ENCODE measurements around the gene AGAP2. TPM values are rescaled to one million over a fixed set of nuclear protein-coding genes. Genes with fewer than 3 reads are reported as not detected.
A peak's percentile ranks its signal among the peaks of the same experiment; 100 is the strongest.

AGAP2 gene
- total and polyA plus RNA-seq, 2 of the 13 experiments (the other 11 are each of a cell fraction or from before 2014, with no cell fraction given), result 0.38 to 0.45 TPM

DNA sequence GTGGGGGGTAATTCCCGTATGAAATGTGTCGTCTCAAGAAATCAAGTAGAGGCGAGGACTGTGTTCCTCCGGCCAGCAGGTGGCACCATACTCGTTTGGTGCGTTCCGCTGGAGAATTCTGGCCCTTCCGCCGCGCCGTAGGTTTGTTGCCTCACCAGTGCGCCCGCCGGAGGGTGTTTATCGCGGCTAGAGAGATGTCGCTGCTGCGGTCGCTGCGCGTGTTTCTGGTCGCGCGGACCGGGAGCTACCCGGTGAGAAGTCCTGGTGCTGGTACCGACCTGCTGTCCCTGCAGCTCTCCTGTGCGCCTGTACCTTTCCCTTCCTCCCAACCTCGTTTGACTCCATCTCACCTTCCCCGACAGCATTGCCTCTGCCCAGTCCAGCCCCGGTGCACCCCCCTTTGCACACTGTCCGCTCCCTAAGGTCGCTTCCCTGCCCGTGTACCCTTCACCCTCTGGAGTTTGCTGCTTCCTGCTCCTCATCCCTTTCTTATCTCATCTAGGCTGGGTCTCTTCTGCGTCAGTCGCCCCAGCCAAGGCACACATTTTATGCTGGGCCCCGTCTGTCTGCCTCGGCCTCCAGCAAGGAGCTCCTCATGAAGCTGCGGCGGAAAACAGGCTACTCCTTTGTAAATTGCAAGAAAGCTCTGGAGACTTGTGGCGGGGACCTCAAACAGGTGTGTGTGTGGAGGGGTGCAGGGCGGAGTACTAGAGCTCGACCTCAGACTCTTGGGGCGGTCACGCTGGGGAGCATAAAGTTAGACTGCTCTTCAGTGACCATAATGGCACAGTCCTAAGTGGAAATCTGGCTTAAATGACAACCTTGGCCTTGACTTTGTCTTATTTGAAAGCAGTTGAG is 44.3 kb upstream of the AGAP2 start, which contains the start of gene TSFM (continued):
- TF ChIP-seq HHEX (CRISPR knock-in tag; IDR thresholded peaks at IDR 0.05) (no peak), MIER3 (CRISPR knock-in tag; IDR thresholded peaks at IDR 0.05; ENCODE audit: borderline replicate concordance) (peak; percentile 87; the same call in 1 of the 2 replicates), SIX4 (CRISPR knock-in tag; IDR thresholded peaks at IDR 0.05) (peak; percentile 54; the same call in 1 of the 2 replicates), ZNF574 (CRISPR knock-in tag; IDR thresholded peaks at IDR 0.05) (peak; percentile 100), ZFP36L2 (CRISPR knock-in tag; IDR thresholded peaks at IDR 0.05) (no peak), EEA1 (CRISPR knock-in tag; IDR thresholded peaks at IDR 0.05; ENCODE audit: borderline replicate concordance) (peak; percentile 78; the same call in 1 of the 2 replicates), RAD51 (IDR thresholded peaks at IDR 0.05; ENCODE audit: borderline replicate concordance) (no peak), PAWR (CRISPR knock-in tag; IDR thresholded peaks at IDR 0.05; ENCODE audit: borderline replicate concordance) (no peak; the same call in 1 of the 2 replicates)
- TF ChIP-seq, protein P1, sequence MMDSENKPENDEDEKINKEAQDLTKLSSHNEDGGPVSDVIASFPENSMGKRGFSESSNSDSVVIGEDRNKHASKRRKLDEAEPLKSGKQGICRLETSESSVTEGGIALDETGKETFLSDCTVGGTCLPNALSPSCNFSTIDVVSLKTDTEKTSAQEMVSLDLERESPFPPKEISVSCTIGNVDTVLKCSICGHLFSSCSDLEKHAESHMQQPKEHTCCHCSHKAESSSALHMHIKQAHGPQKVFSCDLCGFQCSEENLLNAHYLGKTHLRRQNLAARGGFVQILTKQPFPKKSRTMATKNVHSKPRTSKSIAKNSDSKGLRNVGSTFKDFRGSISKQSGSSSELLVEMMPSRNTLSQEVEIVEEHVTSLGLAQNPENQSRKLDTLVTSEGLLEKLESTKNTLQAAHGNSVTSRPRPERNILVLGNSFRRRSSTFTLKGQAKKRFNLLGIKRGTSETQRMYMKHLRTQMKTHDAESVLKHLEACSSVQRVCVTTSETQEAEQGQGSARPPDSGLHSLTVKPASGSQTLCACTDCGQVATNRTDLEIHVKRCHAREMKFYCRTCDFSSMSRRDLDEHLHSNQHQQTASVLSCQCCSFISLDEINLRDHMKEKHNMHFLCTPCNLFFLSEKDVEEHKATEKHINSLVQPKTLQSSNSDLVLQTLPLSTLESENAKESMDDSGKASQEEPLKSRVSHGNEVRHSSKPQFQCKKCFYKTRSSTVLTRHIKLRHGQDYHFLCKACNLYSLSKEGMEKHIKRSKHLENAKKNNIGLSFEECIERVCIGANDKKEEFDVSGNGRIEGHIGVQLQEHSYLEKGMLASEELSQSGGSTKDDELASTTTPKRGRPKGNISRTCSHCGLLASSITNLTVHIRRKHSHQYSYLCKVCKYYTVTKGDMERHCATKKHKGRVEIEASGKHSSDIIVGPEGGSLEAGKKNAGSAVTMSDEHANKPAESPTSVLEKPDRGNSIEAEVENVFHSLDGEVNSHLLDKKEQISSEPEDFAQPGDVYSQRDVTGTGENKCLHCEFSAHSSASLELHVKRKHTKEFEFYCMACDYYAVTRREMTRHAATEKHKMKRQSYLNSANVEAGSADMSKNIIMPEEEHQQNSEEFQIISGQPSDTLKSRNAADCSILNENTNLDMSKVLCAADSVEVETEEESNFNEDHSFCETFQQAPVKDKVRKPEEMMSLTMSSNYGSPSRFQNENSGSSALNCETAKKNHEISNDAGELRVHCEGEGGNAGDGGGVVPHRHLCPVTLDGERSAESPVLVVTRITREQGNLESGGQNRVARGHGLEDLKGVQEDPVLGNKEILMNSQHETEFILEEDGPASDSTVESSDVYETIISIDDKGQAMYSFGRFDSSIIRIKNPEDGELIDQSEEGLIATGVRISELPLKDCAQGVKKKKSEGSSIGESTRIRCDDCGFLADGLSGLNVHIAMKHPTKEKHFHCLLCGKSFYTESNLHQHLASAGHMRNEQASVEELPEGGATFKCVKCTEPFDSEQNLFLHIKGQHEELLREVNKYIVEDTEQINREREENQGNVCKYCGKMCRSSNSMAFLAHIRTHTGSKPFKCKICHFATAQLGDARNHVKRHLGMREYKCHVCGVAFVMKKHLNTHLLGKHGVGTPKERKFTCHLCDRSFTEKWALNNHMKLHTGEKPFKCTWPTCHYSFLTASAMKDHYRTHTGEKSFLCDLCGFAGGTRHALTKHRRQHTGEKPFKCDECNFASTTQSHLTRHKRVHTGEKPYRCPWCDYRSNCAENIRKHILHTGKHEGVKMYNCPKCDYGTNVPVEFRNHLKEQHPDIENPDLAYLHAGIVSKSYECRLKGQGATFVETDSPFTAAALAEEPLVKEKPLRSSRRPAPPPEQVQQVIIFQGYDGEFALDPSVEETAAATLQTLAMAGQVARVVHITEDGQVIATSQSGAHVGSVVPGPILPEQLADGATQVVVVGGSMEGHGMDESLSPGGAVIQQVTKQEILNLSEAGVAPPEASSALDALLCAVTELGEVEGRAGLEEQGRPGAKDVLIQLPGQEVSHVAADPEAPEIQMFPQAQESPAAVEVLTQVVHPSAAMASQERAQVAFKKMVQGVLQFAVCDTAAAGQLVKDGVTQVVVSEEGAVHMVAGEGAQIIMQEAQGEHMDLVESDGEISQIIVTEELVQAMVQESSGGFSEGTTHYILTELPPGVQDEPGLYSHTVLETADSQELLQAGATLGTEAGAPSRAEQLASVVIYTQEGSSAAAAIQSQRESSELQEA (CRISPR knock-in tag; IDR thresholded peaks at IDR 0.05; ENCODE audit: not compliant biosample characterization), result peak; percentile 50
- TF ChIP-seq, protein P2, sequence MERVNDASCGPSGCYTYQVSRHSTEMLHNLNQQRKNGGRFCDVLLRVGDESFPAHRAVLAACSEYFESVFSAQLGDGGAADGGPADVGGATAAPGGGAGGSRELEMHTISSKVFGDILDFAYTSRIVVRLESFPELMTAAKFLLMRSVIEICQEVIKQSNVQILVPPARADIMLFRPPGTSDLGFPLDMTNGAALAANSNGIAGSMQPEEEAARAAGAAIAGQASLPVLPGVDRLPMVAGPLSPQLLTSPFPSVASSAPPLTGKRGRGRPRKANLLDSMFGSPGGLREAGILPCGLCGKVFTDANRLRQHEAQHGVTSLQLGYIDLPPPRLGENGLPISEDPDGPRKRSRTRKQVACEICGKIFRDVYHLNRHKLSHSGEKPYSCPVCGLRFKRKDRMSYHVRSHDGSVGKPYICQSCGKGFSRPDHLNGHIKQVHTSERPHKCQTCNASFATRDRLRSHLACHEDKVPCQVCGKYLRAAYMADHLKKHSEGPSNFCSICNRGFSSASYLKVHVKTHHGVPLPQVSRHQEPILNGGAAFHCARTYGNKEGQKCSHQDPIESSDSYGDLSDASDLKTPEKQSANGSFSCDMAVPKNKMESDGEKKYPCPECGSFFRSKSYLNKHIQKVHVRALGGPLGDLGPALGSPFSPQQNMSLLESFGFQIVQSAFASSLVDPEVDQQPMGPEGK (CRISPR knock-in tag; IDR thresholded peaks at IDR 0.05), result peak; percentile 80
